H1 (cell line): ENCODE results near the gene ADO. TPM values are rescaled to one million over a fixed set of nuclear protein-coding genes. Genes with fewer than 3 reads are reported as not detected.

ENCODE experiments used
- CBX8 ChIP-seq: fragments of 300-800, 300-1000 bp; sonication (generic); IDR thresholded peaks from 2 replicates; pipeline ENCODE4 v1.7.1; 2016; ENCODE audit warnings: low read depth, low read length, borderline replicate concordance
- NRF1 ChIP-seq: IDR thresholded peaks from 2 replicates; pipeline ENCODE4 v1.6.1; 2011; ENCODE audit warnings: mild to moderate bottlenecking, low read depth, low read length, improper control_type of control experiment
- RXRA ChIP-seq: IDR thresholded peaks from 2 replicates; pipeline ENCODE4 v1.6.1; 2011; ENCODE audit warnings: low read depth, mild to moderate bottlenecking, low read length, moderate library complexity; ENCODE audit not compliant: insufficient read depth
- polyA plus RNA-seq, 7 experiments: library from polyadenylated mRNA; depleted of rRNA in 3 of 7; stranded (reverse) in 5 of 7; unstranded in 2 of 7; fragments of >200 nt in 5 of 7; fragments of 200-250 nt in 2 of 7; gene quantifications; 1 replicate in 5 of 7; 2 replicates in 1 of 7; 4 replicates in 1 of 7; pipeline versions ENCODE4 v1.2.1 to v1.2.3, GENCODE V29; 2011 to 2013; ENCODE audit warnings: missing spikeins in 2 of 7, mixed read lengths in 2 of 7
- total RNA-seq: library from RNA; stranded (reverse); fragmentation: NEBNext Ultra II Directional; extraction: Animal tissue kit (Norgen Biotek cat#: 25700); gene quantifications from 2 replicates; pipeline ENCODE4 v1.2.1, GENCODE V29; 2021
- TF ChIP-seq, protein P1 (sequence below): fragments of 300-600 bp; sonication (generic); IDR thresholded peaks from 2 replicates; pipeline ENCODE4 v1.7.1; 2012; ENCODE audit warnings: low read length, moderate library complexity, mild to moderate bottlenecking, inconsistent platforms; ENCODE audit not compliant: insufficient replicate concordance

The ADO gene
- total and polyA plus RNA-seq, 2 of the 8 experiments (the other 6 are each of a cell fraction or from before 2014, with no cell fraction given), result 18.7 to 27.9 TPM

DNA sequence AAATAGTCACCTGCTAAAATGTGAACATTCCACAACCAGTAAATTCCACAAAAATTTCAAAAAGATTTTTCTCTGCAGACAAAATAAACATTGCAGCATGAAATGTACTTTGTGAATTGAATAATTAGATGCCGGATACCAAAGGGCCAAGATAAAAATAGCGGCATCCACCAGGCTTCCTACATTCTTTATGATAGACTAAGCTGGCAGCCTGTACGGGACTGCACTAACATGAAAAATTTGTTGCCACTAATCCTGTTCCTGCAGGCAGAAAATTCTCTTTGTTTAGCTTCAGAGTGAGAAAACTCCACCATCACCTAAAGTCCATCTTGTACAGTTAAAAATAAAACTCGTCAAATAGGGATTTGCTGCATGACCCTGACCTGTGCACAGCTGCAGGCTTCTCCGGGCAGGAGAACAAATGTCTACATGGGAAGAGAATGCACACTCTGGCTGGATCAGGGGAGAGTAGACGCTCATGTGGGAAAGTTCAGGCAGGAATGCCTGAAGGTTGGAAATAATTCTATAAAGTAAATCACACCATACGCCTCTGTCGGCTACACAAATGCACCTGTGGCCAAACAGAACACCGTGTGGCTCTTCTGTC lies 15.6 kb upstream of the ADO start (continued):
- TF ChIP-seq, protein P1, sequence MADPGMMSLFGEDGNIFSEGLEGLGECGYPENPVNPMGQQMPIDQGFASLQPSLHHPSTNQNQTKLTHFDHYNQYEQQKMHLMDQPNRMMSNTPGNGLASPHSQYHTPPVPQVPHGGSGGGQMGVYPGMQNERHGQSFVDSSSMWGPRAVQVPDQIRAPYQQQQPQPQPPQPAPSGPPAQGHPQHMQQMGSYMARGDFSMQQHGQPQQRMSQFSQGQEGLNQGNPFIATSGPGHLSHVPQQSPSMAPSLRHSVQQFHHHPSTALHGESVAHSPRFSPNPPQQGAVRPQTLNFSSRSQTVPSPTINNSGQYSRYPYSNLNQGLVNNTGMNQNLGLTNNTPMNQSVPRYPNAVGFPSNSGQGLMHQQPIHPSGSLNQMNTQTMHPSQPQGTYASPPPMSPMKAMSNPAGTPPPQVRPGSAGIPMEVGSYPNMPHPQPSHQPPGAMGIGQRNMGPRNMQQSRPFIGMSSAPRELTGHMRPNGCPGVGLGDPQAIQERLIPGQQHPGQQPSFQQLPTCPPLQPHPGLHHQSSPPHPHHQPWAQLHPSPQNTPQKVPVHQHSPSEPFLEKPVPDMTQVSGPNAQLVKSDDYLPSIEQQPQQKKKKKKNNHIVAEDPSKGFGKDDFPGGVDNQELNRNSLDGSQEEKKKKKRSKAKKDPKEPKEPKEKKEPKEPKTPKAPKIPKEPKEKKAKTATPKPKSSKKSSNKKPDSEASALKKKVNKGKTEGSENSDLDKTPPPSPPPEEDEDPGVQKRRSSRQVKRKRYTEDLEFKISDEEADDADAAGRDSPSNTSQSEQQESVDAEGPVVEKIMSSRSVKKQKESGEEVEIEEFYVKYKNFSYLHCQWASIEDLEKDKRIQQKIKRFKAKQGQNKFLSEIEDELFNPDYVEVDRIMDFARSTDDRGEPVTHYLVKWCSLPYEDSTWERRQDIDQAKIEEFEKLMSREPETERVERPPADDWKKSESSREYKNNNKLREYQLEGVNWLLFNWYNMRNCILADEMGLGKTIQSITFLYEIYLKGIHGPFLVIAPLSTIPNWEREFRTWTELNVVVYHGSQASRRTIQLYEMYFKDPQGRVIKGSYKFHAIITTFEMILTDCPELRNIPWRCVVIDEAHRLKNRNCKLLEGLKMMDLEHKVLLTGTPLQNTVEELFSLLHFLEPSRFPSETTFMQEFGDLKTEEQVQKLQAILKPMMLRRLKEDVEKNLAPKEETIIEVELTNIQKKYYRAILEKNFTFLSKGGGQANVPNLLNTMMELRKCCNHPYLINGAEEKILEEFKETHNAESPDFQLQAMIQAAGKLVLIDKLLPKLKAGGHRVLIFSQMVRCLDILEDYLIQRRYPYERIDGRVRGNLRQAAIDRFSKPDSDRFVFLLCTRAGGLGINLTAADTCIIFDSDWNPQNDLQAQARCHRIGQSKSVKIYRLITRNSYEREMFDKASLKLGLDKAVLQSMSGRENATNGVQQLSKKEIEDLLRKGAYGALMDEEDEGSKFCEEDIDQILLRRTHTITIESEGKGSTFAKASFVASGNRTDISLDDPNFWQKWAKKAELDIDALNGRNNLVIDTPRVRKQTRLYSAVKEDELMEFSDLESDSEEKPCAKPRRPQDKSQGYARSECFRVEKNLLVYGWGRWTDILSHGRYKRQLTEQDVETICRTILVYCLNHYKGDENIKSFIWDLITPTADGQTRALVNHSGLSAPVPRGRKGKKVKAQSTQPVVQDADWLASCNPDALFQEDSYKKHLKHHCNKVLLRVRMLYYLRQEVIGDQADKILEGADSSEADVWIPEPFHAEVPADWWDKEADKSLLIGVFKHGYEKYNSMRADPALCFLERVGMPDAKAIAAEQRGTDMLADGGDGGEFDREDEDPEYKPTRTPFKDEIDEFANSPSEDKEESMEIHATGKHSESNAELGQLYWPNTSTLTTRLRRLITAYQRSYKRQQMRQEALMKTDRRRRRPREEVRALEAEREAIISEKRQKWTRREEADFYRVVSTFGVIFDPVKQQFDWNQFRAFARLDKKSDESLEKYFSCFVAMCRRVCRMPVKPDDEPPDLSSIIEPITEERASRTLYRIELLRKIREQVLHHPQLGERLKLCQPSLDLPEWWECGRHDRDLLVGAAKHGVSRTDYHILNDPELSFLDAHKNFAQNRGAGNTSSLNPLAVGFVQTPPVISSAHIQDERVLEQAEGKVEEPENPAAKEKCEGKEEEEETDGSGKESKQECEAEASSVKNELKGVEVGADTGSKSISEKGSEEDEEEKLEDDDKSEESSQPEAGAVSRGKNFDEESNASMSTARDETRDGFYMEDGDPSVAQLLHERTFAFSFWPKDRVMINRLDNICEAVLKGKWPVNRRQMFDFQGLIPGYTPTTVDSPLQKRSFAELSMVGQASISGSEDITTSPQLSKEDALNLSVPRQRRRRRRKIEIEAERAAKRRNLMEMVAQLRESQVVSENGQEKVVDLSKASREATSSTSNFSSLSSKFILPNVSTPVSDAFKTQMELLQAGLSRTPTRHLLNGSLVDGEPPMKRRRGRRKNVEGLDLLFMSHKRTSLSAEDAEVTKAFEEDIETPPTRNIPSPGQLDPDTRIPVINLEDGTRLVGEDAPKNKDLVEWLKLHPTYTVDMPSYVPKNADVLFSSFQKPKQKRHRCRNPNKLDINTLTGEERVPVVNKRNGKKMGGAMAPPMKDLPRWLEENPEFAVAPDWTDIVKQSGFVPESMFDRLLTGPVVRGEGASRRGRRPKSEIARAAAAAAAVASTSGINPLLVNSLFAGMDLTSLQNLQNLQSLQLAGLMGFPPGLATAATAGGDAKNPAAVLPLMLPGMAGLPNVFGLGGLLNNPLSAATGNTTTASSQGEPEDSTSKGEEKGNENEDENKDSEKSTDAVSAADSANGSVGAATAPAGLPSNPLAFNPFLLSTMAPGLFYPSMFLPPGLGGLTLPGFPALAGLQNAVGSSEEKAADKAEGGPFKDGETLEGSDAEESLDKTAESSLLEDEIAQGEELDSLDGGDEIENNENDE, result no peak
- no peak for TF ChIP-seq CBX8
- TF ChIP-seq RXRA, result no peak
- no peak for TF ChIP-seq NRF1
